ENCODE results near the gene THPO.
A peak's percentile ranks its signal among the peaks of the same experiment; 100 is the strongest.

THPO gene

DNA sequence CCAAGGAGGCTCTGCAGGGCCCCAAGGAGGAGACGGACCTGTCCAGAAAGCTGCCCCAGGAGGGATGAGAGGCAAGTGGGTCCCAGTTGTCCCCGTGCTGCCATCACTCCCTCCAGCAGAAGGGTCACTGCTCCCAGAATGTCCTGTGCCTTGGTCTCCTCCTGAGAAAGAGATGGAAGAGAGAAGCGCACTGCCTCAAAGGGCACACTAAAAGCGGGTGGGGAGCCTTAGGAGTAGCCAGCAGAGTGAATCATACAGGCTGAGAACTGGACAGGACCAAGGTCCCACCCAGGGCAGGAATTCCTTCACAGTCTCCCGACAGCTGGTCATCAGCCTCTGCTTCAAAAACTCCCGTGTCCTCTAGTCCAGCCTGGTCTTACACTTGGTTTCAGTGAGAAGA, 4.6 kb downstream of the THPO start:
- Histone ChIP-seq H3K27me3 (replicated peaks in 2 of 5; ENCODE audit: control insufficient read depth in 4 of 5, insufficient read depth in 5 of 5, low read length in 4 of 5) (peaks cover 0 to 14% (median 4%) of the 10 kb centered on the region in 5 experiments), H3K4me1 (ENCODE audit: control extremely low read depth in 1 of 4, control insufficient read depth in 4 of 4, insufficient read depth in 4 of 4, low read length in 3 of 4) (peaks cover 0 to 17% (median 8%) of the 10 kb centered on the region in 4 experiments), H3K9me3 (ENCODE audit: control extremely low read depth in 1 of 5, control insufficient read depth in 4 of 5, insufficient read depth in 2 of 5, low read depth in 1 of 5, low read length in 4 of 5) (no peaks in the 10 kb centered on the region), H3K36me3 (ENCODE audit: control insufficient read depth in 4 of 4, insufficient read depth in 4 of 4, low read length in 3 of 4) (peaks cover 0 to 10% (median 8%) of the 10 kb centered on the region in 4 experiments), H3K27ac (ENCODE audit: insufficient read depth in 1 of 2, low read depth in 1 of 2, low read length in 2 of 2, poor library complexity in 1 of 2, severe bottlenecking in 2 of 2) (no peak overlapping the region), H3K4me3 (ENCODE audit: control insufficient read depth in 1 of 7, extremely low read depth in 1 of 7, insufficient read depth in 4 of 7, low read depth in 2 of 7, low read length in 6 of 7) (no peak overlapping the region)
- ChIA-PET CTCF (interaction anchor here (0.7 to 15.3 kb wide), 17 partner anchors 8 to 183 kb away, joined by 3 to 368 read pairs (median 9); no protein-coding TSS in a partner anchor), POLR2A (no interaction called here)
- 97% methylated on average over 6 of the region's 6 CpGs for WGBS (ENCODE audit: insufficient coverage)
- no peak for DNase-seq

DNA sequence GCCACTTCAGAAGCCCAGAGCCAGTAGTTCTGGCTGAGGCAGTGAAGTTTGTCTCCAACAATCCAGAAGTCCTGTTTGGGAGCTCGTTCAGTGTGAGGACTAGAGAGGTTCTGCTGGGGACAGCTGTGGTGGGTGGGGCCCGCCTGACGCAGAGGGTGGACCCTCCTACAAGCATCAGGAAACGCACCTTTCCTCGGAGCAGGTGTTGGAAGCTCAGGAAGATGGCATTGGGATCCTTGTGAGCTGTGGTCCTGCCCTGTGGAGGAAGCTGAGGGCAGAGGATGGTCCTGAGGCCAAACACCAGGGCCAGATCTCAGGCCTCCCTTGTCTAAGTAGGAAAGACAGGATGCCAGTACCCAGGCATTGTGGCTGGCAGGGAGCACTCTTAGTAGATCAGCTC, 5.1 kb downstream of the THPO start:
- peaks cover 0 to 17% (median 8%) of the 10 kb centered on the region in 4 experiments for H3K4me1 ChIP-seq (ENCODE audit: control extremely low read depth in 1 of 4, control insufficient read depth in 4 of 4, insufficient read depth in 4 of 4, low read length in 3 of 4)
- no peak overlapping the region for H3K27ac ChIP-seq (ENCODE audit: insufficient read depth in 1 of 2, low read depth in 1 of 2, low read length in 2 of 2, poor library complexity in 1 of 2, severe bottlenecking in 2 of 2)
- ChIA-PET POLR2A (no interaction called here), CTCF (interaction anchor here (0.7 to 15.3 kb wide), 20 partner anchors 9 to 184 kb away, joined by 3 to 368 read pairs (median 8); partner anchors contain the start of gene FAM131A)
- 100% methylated on average over 5 of the region's 5 CpGs for WGBS (ENCODE audit: insufficient coverage)
- peaks cover under 1 to 15% (median 13%) of the 10 kb centered on the region in 4 experiments for H3K36me3 ChIP-seq (ENCODE audit: control insufficient read depth in 4 of 4, insufficient read depth in 4 of 4, low read length in 3 of 4)
- DNase-seq = no peak
- no peak overlapping the region for H3K4me3 ChIP-seq (ENCODE audit: control insufficient read depth in 1 of 7, extremely low read depth in 1 of 7, insufficient read depth in 4 of 7, low read depth in 2 of 7, low read length in 6 of 7)
- peaks cover 0 to 9% (median 0%) of the 10 kb centered on the region in 5 experiments for H3K27me3 ChIP-seq (replicated peaks in 2 of 5; ENCODE audit: control insufficient read depth in 4 of 5, insufficient read depth in 5 of 5, low read length in 4 of 5)
- no peaks in the 10 kb centered on the region for H3K9me3 ChIP-seq (ENCODE audit: control extremely low read depth in 1 of 5, control insufficient read depth in 4 of 5, insufficient read depth in 2 of 5, low read depth in 1 of 5, low read length in 4 of 5)

DNA sequence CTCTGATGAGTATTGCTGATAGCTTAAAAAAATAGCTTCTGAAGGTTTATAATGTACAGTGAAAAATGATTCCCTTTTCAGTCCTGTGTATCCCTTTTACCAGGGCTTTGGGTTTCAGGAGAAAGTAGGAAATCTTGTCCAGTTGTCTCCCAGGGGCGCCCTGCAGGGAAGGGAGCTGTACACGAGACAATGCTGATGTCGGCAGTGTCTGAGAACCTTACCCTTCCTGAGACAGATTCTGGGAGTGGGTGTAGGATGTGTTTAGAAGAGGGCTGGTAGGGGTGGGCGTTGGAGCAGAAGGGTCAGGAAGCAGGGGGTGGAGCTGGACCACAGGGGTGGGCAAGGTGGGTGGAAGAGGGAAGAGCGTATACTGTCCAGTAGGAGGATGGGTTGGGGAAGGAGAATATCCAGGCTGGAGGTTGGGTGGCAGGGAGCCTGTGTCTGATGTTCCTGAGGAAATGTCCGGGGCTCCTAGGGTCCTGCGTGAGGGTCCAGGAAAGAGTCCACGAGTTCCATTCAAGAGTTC, 5.6 kb downstream of the THPO start:
- Histone ChIP-seq H3K27ac (ENCODE audit: insufficient read depth in 1 of 2, low read depth in 1 of 2, low read length in 2 of 2, poor library complexity in 1 of 2, severe bottlenecking in 2 of 2) (no peak overlapping the region), H3K9me3 (ENCODE audit: control extremely low read depth in 1 of 5, control insufficient read depth in 4 of 5, insufficient read depth in 2 of 5, low read depth in 1 of 5, low read length in 4 of 5) (no peaks in the 10 kb centered on the region), H3K4me1 (ENCODE audit: control extremely low read depth in 1 of 4, control insufficient read depth in 4 of 4, insufficient read depth in 4 of 4, low read length in 3 of 4) (peaks cover 0 to 11% (median 4%) of the 10 kb centered on the region in 4 experiments), H3K4me3 (ENCODE audit: control insufficient read depth in 1 of 7, extremely low read depth in 1 of 7, insufficient read depth in 4 of 7, low read depth in 2 of 7, low read length in 6 of 7) (no peak overlapping the region), H3K36me3 (ENCODE audit: control insufficient read depth in 4 of 4, insufficient read depth in 4 of 4, low read length in 3 of 4) (peaks cover 3 to 19% (median 15%) of the 10 kb centered on the region in 4 experiments), H3K27me3 (replicated peaks in 2 of 5; ENCODE audit: control insufficient read depth in 4 of 5, insufficient read depth in 5 of 5, low read length in 4 of 5) (peaks cover 0 to 5% (median 0%) of the 10 kb centered on the region in 5 experiments)
- no peak for DNase-seq
- WGBS (ENCODE audit: insufficient coverage) = 81% methylated on average over 8 of the region's 8 CpGs
- CTCF ChIA-PET = interaction anchor here (0.6 to 15.3 kb wide), 38 partner anchors 9 to 406 kb away, joined by 3 to 368 read pairs (median 6); partner anchors contain the start of gene FAM131A
- POLR2A ChIA-PET = no interaction called here

DNA sequence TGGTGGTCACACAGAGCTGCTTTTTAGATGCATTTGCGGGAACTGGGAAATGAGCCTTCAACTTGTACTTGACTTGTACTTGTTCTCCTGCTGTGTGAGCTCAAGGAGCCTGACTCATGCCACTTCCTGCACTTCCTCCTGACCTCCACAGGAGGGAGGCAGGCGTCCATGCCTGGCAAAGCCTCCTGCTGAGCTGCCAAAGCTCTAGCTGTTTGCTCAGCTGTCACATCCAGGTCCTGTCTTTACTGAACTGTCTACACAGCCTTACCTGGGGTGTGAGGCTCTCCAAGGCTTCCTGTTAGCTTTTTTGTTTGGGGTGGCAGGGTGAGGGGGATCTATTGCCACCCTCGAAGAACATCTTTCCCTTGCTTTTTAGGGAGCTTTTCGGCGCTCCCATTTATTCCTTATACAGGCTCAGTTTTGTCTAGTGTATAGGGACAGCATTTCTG, 6.4 kb downstream of the THPO start:
- 0% methylated on average over 2 of the region's 5 CpGs for WGBS (ENCODE audit: insufficient coverage)
- ChIA-PET POLR2A (interaction anchor here (0.9 to 1.0 kb wide), 2 partner anchors 95 to 142 kb away, joined by 3 read pairs; no protein-coding TSS in a partner anchor), CTCF (interaction anchor here (0.6 to 15.3 kb wide), 51 partner anchors 8 to 406 kb away, joined by 3 to 368 read pairs (median 4); partner anchors contain the start of genes CLCN2, FAM131A and POLR2H)
- Histone ChIP-seq H3K4me3 (ENCODE audit: control insufficient read depth in 1 of 7, extremely low read depth in 1 of 7, insufficient read depth in 4 of 7, low read depth in 2 of 7, low read length in 6 of 7) (no peak overlapping the region), H3K9me3 (ENCODE audit: control extremely low read depth in 1 of 5, control insufficient read depth in 4 of 5, insufficient read depth in 2 of 5, low read depth in 1 of 5, low read length in 4 of 5) (no peaks in the 10 kb centered on the region), H3K4me1 (ENCODE audit: control extremely low read depth in 1 of 4, control insufficient read depth in 4 of 4, insufficient read depth in 4 of 4, low read length in 3 of 4) (peaks cover 0 to 8% (median 2%) of the 10 kb centered on the region in 4 experiments), H3K27ac (ENCODE audit: insufficient read depth in 1 of 2, low read depth in 1 of 2, low read length in 2 of 2, poor library complexity in 1 of 2, severe bottlenecking in 2 of 2) (no peak overlapping the region), H3K36me3 (ENCODE audit: control insufficient read depth in 4 of 4, insufficient read depth in 4 of 4, low read length in 3 of 4) (peaks cover 4 to 25% (median 20%) of the 10 kb centered on the region in 4 experiments), H3K27me3 (replicated peaks in 2 of 5; ENCODE audit: control insufficient read depth in 4 of 5, insufficient read depth in 5 of 5, low read length in 4 of 5) (peaks cover 0 to 5% (median 0%) of the 10 kb centered on the region in 5 experiments)
- peak; percentile 82 to 93 (median 89) for DNase-seq

DNA sequence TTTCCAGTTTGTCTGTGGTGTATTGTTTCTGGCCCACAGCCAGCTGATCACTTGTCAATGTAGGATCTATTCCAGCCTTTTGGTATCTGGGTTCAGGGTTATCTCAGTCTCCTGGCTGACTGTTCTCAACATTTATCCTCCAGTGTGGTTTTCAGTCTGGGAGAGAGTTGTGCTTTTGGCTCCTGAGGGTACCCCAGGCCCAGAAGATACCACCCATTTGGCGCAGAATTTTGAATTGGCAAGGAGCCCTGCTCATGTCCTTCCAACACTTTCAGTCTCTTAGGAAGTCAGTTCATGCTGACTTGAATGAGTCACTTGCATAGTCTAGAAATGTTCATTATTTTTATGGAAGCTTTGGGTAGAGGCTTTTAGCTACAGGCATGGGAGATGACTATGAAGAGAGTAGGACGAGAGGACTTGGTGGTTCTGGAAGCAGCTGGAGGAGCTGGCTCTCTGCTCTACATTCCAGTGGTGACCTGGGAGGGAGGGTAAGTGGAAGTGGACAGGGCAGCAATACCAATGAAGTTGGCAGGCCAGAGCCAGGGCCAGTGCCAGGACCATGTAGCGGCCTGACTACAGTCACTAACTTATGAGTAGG, 9.3 kb downstream of the THPO start:
- Histone ChIP-seq H3K27ac (ENCODE audit: insufficient read depth in 1 of 2, low read depth in 1 of 2, low read length in 2 of 2, poor library complexity in 1 of 2, severe bottlenecking in 2 of 2) (no peak overlapping the region), H3K36me3 (ENCODE audit: control insufficient read depth in 4 of 4, insufficient read depth in 4 of 4, low read length in 3 of 4) (peaks cover 6 to 39% (median 28%) of the 10 kb centered on the region in 4 experiments), H3K4me3 (ENCODE audit: control insufficient read depth in 1 of 7, extremely low read depth in 1 of 7, insufficient read depth in 4 of 7, low read depth in 2 of 7, low read length in 6 of 7) (no peak overlapping the region), H3K9me3 (ENCODE audit: control extremely low read depth in 1 of 5, control insufficient read depth in 4 of 5, insufficient read depth in 2 of 5, low read depth in 1 of 5, low read length in 4 of 5) (no peaks in the 10 kb centered on the region), H3K27me3 (replicated peaks in 2 of 5; ENCODE audit: control insufficient read depth in 4 of 5, insufficient read depth in 5 of 5, low read length in 4 of 5) (no peaks in the 10 kb centered on the region), H3K4me1 (ENCODE audit: control extremely low read depth in 1 of 4, control insufficient read depth in 4 of 4, insufficient read depth in 4 of 4, low read length in 3 of 4) (peaks cover 0 to 20% (median 8%) of the 10 kb centered on the region in 4 experiments)
- POLR2A ChIA-PET = interaction anchor here (0.6 kb wide), 1 partner anchor 328 kb away, joined by 5 read pairs; no protein-coding TSS in a partner anchor
- 100% methylated on average over 3 of the region's 3 CpGs for WGBS (ENCODE audit: insufficient coverage)
- CTCF ChIA-PET = interaction anchor here (0.6 to 15.3 kb wide), 12 partner anchors 9 to 192 kb away, joined by 3 to 368 read pairs (median 4); partner anchors contain the start of genes EPHB3 and THPO
- DNase-seq = no peak

DNA sequence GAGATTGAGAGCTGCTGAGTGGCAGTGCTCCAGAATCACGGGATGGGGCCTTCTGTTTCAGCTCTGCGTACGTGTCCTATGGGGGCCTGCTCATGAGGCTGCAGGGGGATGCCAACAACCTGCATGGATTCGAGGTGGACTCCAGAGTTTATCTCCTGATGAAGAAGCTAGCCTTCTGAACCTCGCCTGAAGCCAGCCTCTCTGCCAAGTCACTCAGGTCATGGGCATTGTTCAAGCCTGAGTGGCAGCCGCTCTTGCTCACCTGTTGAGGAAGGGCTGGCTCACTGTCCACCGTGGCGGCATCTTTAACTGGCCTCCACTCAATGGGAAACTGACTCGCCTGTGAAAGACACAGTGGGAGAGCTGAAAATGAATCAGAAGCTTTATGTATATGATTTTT, 9.9 kb downstream of the THPO start:
- CTCF ChIA-PET = interaction anchor here (0.7 to 15.3 kb wide), 11 partner anchors 10 to 193 kb away, joined by 3 to 368 read pairs (median 4); partner anchors contain the start of genes EPHB3 and THPO
- peaks cover 0 to 24% (median 13%) of the 10 kb centered on the region in 4 experiments for H3K4me1 ChIP-seq (ENCODE audit: control extremely low read depth in 1 of 4, control insufficient read depth in 4 of 4, insufficient read depth in 4 of 4, low read length in 3 of 4)

More for the DNA sequence above, 9.9 kb downstream of the THPO start:
- Histone ChIP-seq H3K4me3 (ENCODE audit: control insufficient read depth in 1 of 7, extremely low read depth in 1 of 7, insufficient read depth in 4 of 7, low read depth in 2 of 7, low read length in 6 of 7) (no peak overlapping the region), H3K27me3 (replicated peaks in 2 of 5; ENCODE audit: control insufficient read depth in 4 of 5, insufficient read depth in 5 of 5, low read length in 4 of 5) (no peaks in the 10 kb centered on the region), H3K36me3 (ENCODE audit: control insufficient read depth in 4 of 4, insufficient read depth in 4 of 4, low read length in 3 of 4) (peaks cover 6 to 39% (median 28%) of the 10 kb centered on the region in 4 experiments), H3K27ac (ENCODE audit: insufficient read depth in 1 of 2, low read depth in 1 of 2, low read length in 2 of 2, poor library complexity in 1 of 2, severe bottlenecking in 2 of 2) (no peak overlapping the region), H3K9me3 (ENCODE audit: control extremely low read depth in 1 of 5, control insufficient read depth in 4 of 5, insufficient read depth in 2 of 5, low read depth in 1 of 5, low read length in 4 of 5) (no peaks in the 10 kb centered on the region)
- WGBS (ENCODE audit: insufficient coverage) = 95% methylated on average over 8 of the region's 9 CpGs
- DNase-seq = no peak
- POLR2A ChIA-PET = interaction anchor here (0.6 kb wide), 1 partner anchor 329 kb away, joined by 5 read pairs; no protein-coding TSS in a partner anchor

Data from common myeloid progenitor, CD34-positive (primary cell).